HG02798 (cell line): ENCODE results near the gene AMOTL1.

Source experiments
- ATAC-seq: cut with Tn5 transposase; IDR thresholded peaks from one replicate; pipeline ENCODE4 v1.9.1; 2021; ENCODE audit warnings: mild to moderate bottlenecking; ENCODE audit not compliant: unreplicated experiment, poor library complexity

Gene AMOTL1

GRCh38 chr11:94766713-94767206 is 1.4 kb upstream of the AMOTL1 start:
- ATAC-seq: no peak

GRCh38 chr11:94767291-94767690 is 865 bp upstream of the AMOTL1 start:
- ATAC-seq: no peak

- peak; percentile 10 for ATAC-seq
These were observed 716 bp downstream of the AMOTL1 start for GRCh38 chr11:94768602-94769541.

GRCh38 chr11:94769880-94770279 is 1.7 kb downstream of the AMOTL1 start:
- ATAC-seq: no peak

- no peak for ATAC-seq
These were observed 2.5 kb downstream of the AMOTL1 start for GRCh38 chr11:94770563-94771120.

GRCh38 chr11:94771390-94771789 is 3.2 kb downstream of the AMOTL1 start:
- no peak for ATAC-seq

- ATAC-seq: no peak
These were observed 3.8 kb downstream of the AMOTL1 start for GRCh38 chr11:94771951-94772350.

GRCh38 chr11:94773842-94774241 is 5.7 kb downstream of the AMOTL1 start:
- no peak for ATAC-seq

- no peak for ATAC-seq
These were observed 6.2 kb downstream of the AMOTL1 start for GRCh38 chr11:94774345-94774744.

- ATAC-seq: no peak
These were observed 7.6 kb downstream of the AMOTL1 start for GRCh38 chr11:94775567-94776327.

- no peak for ATAC-seq
These were observed 8.5 kb downstream of the AMOTL1 start for GRCh38 chr11:94776351-94777321.

GRCh38 chr11:94780432-94780831 is 12.3 kb downstream of the AMOTL1 start:
- ATAC-seq: no peak

GRCh38 chr11:94781837-94782236 is 13.7 kb downstream of the AMOTL1 start:
- ATAC-seq: no peak

GRCh38 chr11:94782446-94782845 is 14.3 kb downstream of the AMOTL1 start:
- no peak for ATAC-seq

GRCh38 chr11:94784884-94785283 is 16.7 kb downstream of the AMOTL1 start:
- ATAC-seq: no peak

- no peak for ATAC-seq
These were observed 17.4 kb downstream of the AMOTL1 start for GRCh38 chr11:94785509-94785908.

GRCh38 chr11:94786264-94787126 is 18.3 kb downstream of the AMOTL1 start:
- peak; percentile 72 for ATAC-seq

- ATAC-seq: no peak
These were observed 19.6 kb downstream of the AMOTL1 start for GRCh38 chr11:94787801-94788200.

- no peak for ATAC-seq
These were observed 20.2 kb downstream of the AMOTL1 start for GRCh38 chr11:94788396-94788795.
